ENCODE data around the gene FAM13C. TPM values are rescaled to one million over a fixed set of nuclear protein-coding genes. Genes with fewer than 3 reads are reported as not detected.

FAM13C gene
- total RNA-seq, 1 donor from 2014 or later: 10.1 TPM

DNA sequence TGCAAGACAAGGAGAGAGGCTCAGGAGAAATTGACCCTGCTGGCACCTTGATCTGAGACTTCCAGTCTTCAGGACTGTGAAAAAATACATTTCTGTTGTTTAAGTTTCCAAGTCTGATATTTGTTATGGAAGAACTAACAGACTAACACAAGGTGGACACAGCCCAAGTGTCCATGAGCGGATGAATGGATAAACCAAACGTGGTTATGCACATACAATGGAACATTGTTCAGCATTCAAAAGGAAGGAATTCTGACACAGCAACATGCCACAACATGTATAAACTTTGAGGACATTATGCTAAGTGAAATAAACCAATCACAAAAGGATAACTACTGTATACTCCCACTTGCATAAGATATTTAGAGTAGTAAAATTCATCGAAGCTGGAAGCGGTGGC, 76.5 kb downstream of the FAM13C start:
- Mint-ChIP-seq H3K4me3 (no peak overlapping the region), H3K36me3 (peaks cover 4% of the 10 kb centered on the region), H3K27ac (no peak overlapping the region), H3K27me3 (no peaks in the 10 kb centered on the region), H3K9me3 (no peaks in the 10 kb centered on the region), H3K4me1 (ENCODE audit: unreplicated experiment) (peaks cover 18% of the 10 kb centered on the region)
- TF ChIP-seq, protein P1, sequence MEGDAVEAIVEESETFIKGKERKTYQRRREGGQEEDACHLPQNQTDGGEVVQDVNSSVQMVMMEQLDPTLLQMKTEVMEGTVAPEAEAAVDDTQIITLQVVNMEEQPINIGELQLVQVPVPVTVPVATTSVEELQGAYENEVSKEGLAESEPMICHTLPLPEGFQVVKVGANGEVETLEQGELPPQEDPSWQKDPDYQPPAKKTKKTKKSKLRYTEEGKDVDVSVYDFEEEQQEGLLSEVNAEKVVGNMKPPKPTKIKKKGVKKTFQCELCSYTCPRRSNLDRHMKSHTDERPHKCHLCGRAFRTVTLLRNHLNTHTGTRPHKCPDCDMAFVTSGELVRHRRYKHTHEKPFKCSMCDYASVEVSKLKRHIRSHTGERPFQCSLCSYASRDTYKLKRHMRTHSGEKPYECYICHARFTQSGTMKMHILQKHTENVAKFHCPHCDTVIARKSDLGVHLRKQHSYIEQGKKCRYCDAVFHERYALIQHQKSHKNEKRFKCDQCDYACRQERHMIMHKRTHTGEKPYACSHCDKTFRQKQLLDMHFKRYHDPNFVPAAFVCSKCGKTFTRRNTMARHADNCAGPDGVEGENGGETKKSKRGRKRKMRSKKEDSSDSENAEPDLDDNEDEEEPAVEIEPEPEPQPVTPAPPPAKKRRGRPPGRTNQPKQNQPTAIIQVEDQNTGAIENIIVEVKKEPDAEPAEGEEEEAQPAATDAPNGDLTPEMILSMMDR (conservative IDR thresholded peaks at IDR 0.05): no peak
- DNase-seq (ENCODE audit: extremely low spot score, unreplicated experiment): no peak

GRCh38 chr10:59285073-59285472, 77.3 kb downstream of the FAM13C start:
- no peaks in the 10 kb centered on the region for H3K9me3 Mint-ChIP-seq
- H3K36me3 Mint-ChIP-seq: peaks cover 9% of the 10 kb centered on the region
- DNase-seq (ENCODE audit: extremely low spot score, unreplicated experiment): no peak
- TF ChIP-seq, protein P1 (conservative IDR thresholded peaks at IDR 0.05): no peak
- no peaks in the 10 kb centered on the region for H3K27me3 Mint-ChIP-seq
- H3K27ac Mint-ChIP-seq: no peak overlapping the region
- no peak overlapping the region for H3K4me3 Mint-ChIP-seq
- peaks cover 18% of the 10 kb centered on the region for H3K4me1 Mint-ChIP-seq (ENCODE audit: unreplicated experiment)

- DNase-seq (ENCODE audit: extremely low spot score, unreplicated experiment): no peak
- no peaks in the 10 kb centered on the region for H3K27me3 Mint-ChIP-seq
- no peak overlapping the region for H3K4me3 Mint-ChIP-seq
- TF ChIP-seq, protein P1 (conservative IDR thresholded peaks at IDR 0.05): no peak
- H3K36me3 Mint-ChIP-seq: peaks cover 9% of the 10 kb centered on the region
- peak overlapping the region; percentile 53 for H3K27ac Mint-ChIP-seq
- H3K4me1 Mint-ChIP-seq (ENCODE audit: unreplicated experiment): peaks cover 18% of the 10 kb centered on the region
- H3K9me3 Mint-ChIP-seq: no peaks in the 10 kb centered on the region
Observed at GRCh38 chr10:59284118-59284975, 78.0 kb downstream of the FAM13C start.

DNA sequence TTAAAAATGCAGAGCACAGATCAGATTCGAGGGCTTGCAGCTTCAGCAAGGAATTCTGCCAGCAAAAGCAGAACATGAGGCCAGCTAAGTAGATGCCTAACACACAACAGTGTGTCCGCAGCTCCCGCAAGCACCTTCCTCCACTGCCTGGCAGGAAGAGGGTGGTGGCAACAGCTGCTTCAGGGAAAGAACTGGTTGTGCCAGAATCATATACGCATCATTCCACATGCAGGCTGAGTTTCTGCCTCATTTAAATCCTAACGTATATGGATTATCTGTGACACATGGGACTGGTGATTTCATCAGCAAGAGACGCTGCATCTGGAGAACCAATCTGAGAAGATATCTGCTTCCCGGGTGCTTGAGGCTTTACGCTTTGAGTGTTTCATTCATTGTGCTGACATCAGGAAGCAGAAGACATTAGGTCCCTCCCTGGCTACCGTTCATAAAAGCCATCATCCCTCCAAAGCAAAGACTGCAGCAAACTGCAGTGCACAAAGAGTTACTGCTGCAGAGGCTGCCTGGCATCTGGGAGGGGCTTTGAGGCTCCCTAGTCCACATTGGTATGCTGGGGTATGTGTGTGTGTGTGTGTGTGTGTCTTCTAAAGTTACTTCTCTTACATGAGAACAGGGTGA, 78.8 kb downstream of the FAM13C start:
- no peaks in the 10 kb centered on the region for H3K27me3 Mint-ChIP-seq
- no peaks in the 10 kb centered on the region for H3K9me3 Mint-ChIP-seq
- TF ChIP-seq, protein P1 (conservative IDR thresholded peaks at IDR 0.05): no peak
- H3K27ac Mint-ChIP-seq: peak overlapping the region; percentile 53
- no peak for DNase-seq (ENCODE audit: extremely low spot score, unreplicated experiment)
- H3K36me3 Mint-ChIP-seq: peaks cover 8% of the 10 kb centered on the region
- H3K4me1 Mint-ChIP-seq (ENCODE audit: unreplicated experiment): peaks cover 18% of the 10 kb centered on the region
- no peak overlapping the region for H3K4me3 Mint-ChIP-seq

DNA sequence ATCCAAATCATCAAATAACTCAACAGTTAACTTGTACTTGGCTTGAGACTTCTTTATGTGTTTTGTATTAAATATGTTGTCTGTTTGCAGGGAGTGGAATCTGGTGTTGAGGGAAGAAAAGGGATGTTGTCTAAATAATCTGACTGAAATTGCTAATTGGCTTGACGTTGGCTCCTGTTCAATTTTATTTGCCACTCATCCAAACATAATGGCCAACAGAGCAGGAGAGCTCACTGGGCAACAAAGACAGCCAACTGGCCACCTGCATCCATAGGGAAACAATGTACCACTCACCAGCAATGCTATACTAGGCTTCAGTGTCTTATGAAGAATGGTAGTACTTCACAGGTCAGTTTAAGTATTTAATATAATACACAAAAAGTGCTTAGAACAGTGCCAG, 80.5 kb downstream of the FAM13C start:
- TF ChIP-seq, protein P1 (conservative IDR thresholded peaks at IDR 0.05): no peak
- Mint-ChIP-seq H3K36me3 (peaks cover 5% of the 10 kb centered on the region), H3K27ac (no peak overlapping the region), H3K4me1 (ENCODE audit: unreplicated experiment) (peaks cover 18% of the 10 kb centered on the region), H3K4me3 (no peak overlapping the region), H3K9me3 (no peaks in the 10 kb centered on the region), H3K27me3 (no peaks in the 10 kb centered on the region)
- no peak for DNase-seq (ENCODE audit: extremely low spot score, unreplicated experiment)

All from type B pancreatic cell (in vitro differentiated cells).